Panc1 (cell line): ENCODE results near the gene PRSS22. TPM values are rescaled to one million over a fixed set of nuclear protein-coding genes. Genes with fewer than 3 reads are reported as not detected.
A peak's percentile ranks its signal among the peaks of the same experiment; 100 is the strongest.

Source experiments
- ATAC-seq: fragments of 200-7000 bp; cut with Tn5 transposase; 2 replicates; pipeline ENCODE4 v1.9.1; 2020; ENCODE audit warnings: mild to moderate bottlenecking, moderate library complexity
- BruUV-seq: library from RNA; stranded (reverse); fragments of 400-500 nt; replicated peaks from 2 replicates; lab custom pipeline; 2021; lab: Mats Ljungman, UMichigan
- CTCF ChIA-PET: fragments of 300-600 bp; sonication (Branson Sonifier 250); formaldehyde crosslinking; loops from one replicate; lab custom pipeline; 2022; ENCODE audit warnings: antibody characterized with exemption; lab: Charles Lee
- POLR2A ChIA-PET: fragments of 300-600 bp; sonication (Branson Sonifier 250); formaldehyde crosslinking; loops from one replicate; lab custom pipeline; 2022; ENCODE audit warnings: antibody characterized with exemption; lab: Charles Lee
- DNase-seq: peaks from one replicate; pipeline ENCODE4 v3.0.0-alpha.2; 2010; ENCODE audit warnings: low read depth, low spot score
- H3K27ac ChIP-seq: 2 replicates; pipeline ENCODE4 v1.5.1; 2011; ENCODE audit warnings: mild to moderate bottlenecking, low read length, inconsistent platforms
- H3K27me3 ChIP-seq: fragments of 200-500 bp; sonication (Bioruptor generic); 2 replicates; pipeline ENCODE4 v1.6.0; 2014; ENCODE audit warnings: low read length, inconsistent platforms; ENCODE audit not compliant: control insufficient read depth, insufficient read depth
- H3K36me3 ChIP-seq: fragments of 200-500 bp; sonication (Bioruptor generic); 2 replicates; pipeline ENCODE4 v1.5.1; 2014; ENCODE audit warnings: inconsistent platforms, mild to moderate bottlenecking, low read length, moderate library complexity; ENCODE audit not compliant: control insufficient read depth, insufficient read depth
- H3K4me1 ChIP-seq: 2 replicates; pipeline ENCODE4 v1.5.1; 2011; ENCODE audit warnings: inconsistent platforms, mild to moderate bottlenecking, low read length, moderate library complexity; ENCODE audit not compliant: control insufficient read depth, insufficient read depth
- H3K4me3 ChIP-seq, 2 experiments: 2 replicates each; pipeline ENCODE4 v1.5.1; 2011 to 2012; ENCODE audit warnings: low read depth in 2 of 2, low read length in 2 of 2, mild to moderate bottlenecking in 2 of 2, inconsistent platforms in 1 of 2, moderate library complexity in 1 of 2
- H3K9me3 ChIP-seq: fragments of 200-500 bp; sonication (Bioruptor generic); 2 replicates; pipeline ENCODE4 v1.5.1; 2014; ENCODE audit warnings: low read depth, mild to moderate bottlenecking, inconsistent platforms, low read length, moderate library complexity; ENCODE audit not compliant: control insufficient read depth, insufficient read depth
- CTCF ChIP-seq: fragments of 450-650 bp; IDR thresholded peaks from 2 replicates; pipeline ENCODE4 v1.5.1; 2017; ENCODE audit warnings: mild to moderate bottlenecking
- POLR2AphosphoS5 ChIP-seq: IDR thresholded peaks from 2 replicates; pipeline ENCODE4 v1.6.1; 2012; ENCODE audit warnings: mild to moderate bottlenecking, low read depth, low read length, moderate library complexity
- REST ChIP-seq, 2 experiments: IDR thresholded peaks; 2 replicates each; pipeline ENCODE4 v1.6.1; 2011 to 2012; ENCODE audit warnings: low read depth in 2 of 2, control low read depth in 1 of 2, low read length in 1 of 2, mild to moderate bottlenecking in 1 of 2, moderate library complexity in 1 of 2; ENCODE audit not compliant: insufficient read depth in 1 of 2
- SIN3A ChIP-seq: IDR thresholded peaks from 2 replicates; pipeline ENCODE4 v1.6.1; 2012; ENCODE audit warnings: low read depth, mild to moderate bottlenecking, low read length, moderate library complexity, borderline replicate concordance; ENCODE audit not compliant: insufficient read depth
- TCF7L2 ChIP-seq: IDR thresholded peaks from 2 replicates; pipeline ENCODE4 v1.6.1; 2011; ENCODE audit warnings: mild to moderate bottlenecking, low read depth, low read length, inconsistent platforms
- in situ Hi-C: cut with HindIII; loops from 2 replicates; pipeline ENCODE4 v1.10.0; 2016; ENCODE audit warnings: low sequenced_read_pairs, low pct_unique_long_range_greater_than_20kb
- intact Hi-C: fragments of 100-400 bp; cut with micrococcal nuclease; formaldehyde crosslinking; loops from one replicate; pipeline ENCODE4 v1.10.0; 2022; ENCODE audit not compliant: unreplicated experiment
- total RNA-seq: library from RNA; stranded (reverse); gene quantifications from one replicate; pipeline ENCODE4 v1.2.1, GENCODE V29; 2021; ENCODE audit not compliant: unreplicated experiment

The PRSS22 gene
- total RNA-seq, 1 experiment from 2014 or later: 23.9 TPM

GRCh38 chr16:2815299-2815771 is 42.6 kb downstream of the PRSS22 start:
- no peaks in the 10 kb centered on the region for H3K9me3 ChIP-seq
- H3K4me1 ChIP-seq: peaks cover 16% of the 10 kb centered on the region
- BruUV-seq: no TSS peak
- intact Hi-C loops (no loop called here), in situ Hi-C loops (no loop called here)
- CTCF ChIA-PET: no interaction called here
- no peak overlapping the region for H3K4me3 ChIP-seq
- no peak for DNase-seq
- peak overlapping the region; percentile 9; the same call in 1 of the 2 replicates for H3K27ac ChIP-seq
- no peak for TF ChIP-seq REST (IDR thresholded peaks at IDR 0.05; ENCODE audit: insufficient read depth in 1 of 2, low read depth in 2 of 2, low read length in 1 of 2)
- ATAC-seq: no peak
- H3K27me3 ChIP-seq: no peaks in the 10 kb centered on the region
- no peaks in the 10 kb centered on the region for H3K36me3 ChIP-seq
- POLR2A ChIA-PET: no interaction called here

GRCh38 chr16:2814551-2815298 is 43.2 kb downstream of the PRSS22 start:
- Histone ChIP-seq H3K27me3 (no peaks in the 10 kb centered on the region), H3K4me3 (no peak overlapping the region), H3K27ac (peak overlapping the region; percentile 9; the same call in 1 of the 2 replicates), H3K4me1 (peaks cover 13% of the 10 kb centered on the region), H3K36me3 (no peaks in the 10 kb centered on the region), H3K9me3 (no peaks in the 10 kb centered on the region)
- no peak for ATAC-seq
- ChIA-PET CTCF (no interaction called here), POLR2A (no interaction called here)
- no peak for DNase-seq
- BruUV-seq: no TSS peak
- intact Hi-C loops (no loop called here), in situ Hi-C loops (no loop called here)
- TF ChIP-seq REST (IDR thresholded peaks at IDR 0.05; ENCODE audit: insufficient read depth in 1 of 2, low read depth in 2 of 2, low read length in 1 of 2) (no peak), POLR2AphosphoS5 (no peak), CTCF (no peak), TCF7L2 (no peak), SIN3A (no peak)
